Sigmoid colon (tissue), 4 donors: ENCODE data around the gene PDZD7.

ENCODE experiments used
- CTCF ChIP-seq, 4 experiments: fragments of 450-650 bp in 3 of 4; fragments of 200-600 bp in 1 of 4; IDR thresholded peaks; one replicate each; pipeline ENCODE4 v1.5.1; 2016 to 2019; ENCODE audit warnings: antibody characterized with exemption in 4 of 4, mild to moderate bottlenecking in 3 of 4, moderate library complexity in 2 of 4
- EP300 ChIP-seq, 4 donors: sonication (generic); formaldehyde crosslinking; IDR thresholded peaks; one replicate each; pipeline ENCODE4 v1.6.1; 2017; ENCODE audit warnings: antibody characterized with exemption in 4 of 4
- POLR2A ChIP-seq, 2 donors: fragments of 450-650 bp; IDR thresholded peaks; one replicate each; pipeline ENCODE4 v1.6.1; 2016; ENCODE audit warnings: antibody characterized with exemption in 2 of 2, mild to moderate bottlenecking in 2 of 2, moderate library complexity in 2 of 2
- POLR2AphosphoS5 ChIP-seq, 4 donors: sonication (generic); formaldehyde crosslinking; IDR thresholded peaks; one replicate each; pipeline ENCODE4 v1.6.1; 2017; ENCODE audit warnings: antibody characterized with exemption in 4 of 4

- TF ChIP-seq CTCF (IDR thresholded peaks at IDR 0.05) = no peak
- TF ChIP-seq POLR2AphosphoS5 (IDR thresholded peaks at IDR 0.05) = no peak
- no peak for TF ChIP-seq POLR2A (IDR thresholded peaks at IDR 0.05)
- TF ChIP-seq EP300 (IDR thresholded peaks at IDR 0.05) = no peak
Observed at GRCh38 chr10:100989088-100989487, 41.8 kb downstream of the PDZD7 start.
